Gastroesophageal sphincter (tissue), 3 donors: ENCODE results near the gene ALPL.

Source experiments
- EP300 ChIP-seq: sonication (generic); formaldehyde crosslinking; IDR thresholded peaks from one replicate; pipeline ENCODE4 v1.6.1; 2017; ENCODE audit warnings: antibody characterized with exemption, mild to moderate bottlenecking
- POLR2A ChIP-seq, 2 donors: fragments of 450-650 bp; IDR thresholded peaks; one replicate each; pipeline ENCODE4 v1.6.1; 2017; ENCODE audit warnings: antibody characterized with exemption in 2 of 2, mild to moderate bottlenecking in 2 of 2, moderate library complexity in 1 of 2
- TF ChIP-seq, protein P1 (sequence below), 4 experiments: fragments of 200-600 bp in 2 of 4; fragments of 450-650 bp in 2 of 4; sonication (generic) in 1 of 4; IDR thresholded peaks; one replicate each; pipeline ENCODE4 v1.5.1; 2017 to 2019; ENCODE audit warnings: antibody characterized with exemption in 4 of 4, mild to moderate bottlenecking in 2 of 4, moderate library complexity in 2 of 4

DNA sequence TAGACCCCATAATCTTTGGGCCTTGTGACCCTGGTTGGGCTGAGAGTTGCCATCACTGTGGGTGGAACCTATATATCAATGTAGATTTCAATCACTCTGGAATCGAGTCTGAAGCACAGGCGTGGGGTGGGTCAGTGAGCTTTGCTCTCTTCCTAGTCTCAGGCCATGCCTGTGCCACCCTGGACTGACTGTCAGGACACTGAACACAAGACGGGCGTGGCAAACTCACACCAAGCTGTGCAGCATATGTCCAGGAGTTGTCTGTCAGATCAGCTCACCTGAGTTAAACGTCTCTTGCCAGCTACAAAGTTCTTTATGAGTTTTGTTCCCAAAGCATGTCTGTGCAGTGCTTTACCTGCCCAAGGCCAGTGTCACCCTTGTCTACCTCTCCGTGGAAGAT lies 30.9 kb upstream of the ALPL start:
- no peak for TF ChIP-seq EP300
- TF ChIP-seq, protein P1, sequence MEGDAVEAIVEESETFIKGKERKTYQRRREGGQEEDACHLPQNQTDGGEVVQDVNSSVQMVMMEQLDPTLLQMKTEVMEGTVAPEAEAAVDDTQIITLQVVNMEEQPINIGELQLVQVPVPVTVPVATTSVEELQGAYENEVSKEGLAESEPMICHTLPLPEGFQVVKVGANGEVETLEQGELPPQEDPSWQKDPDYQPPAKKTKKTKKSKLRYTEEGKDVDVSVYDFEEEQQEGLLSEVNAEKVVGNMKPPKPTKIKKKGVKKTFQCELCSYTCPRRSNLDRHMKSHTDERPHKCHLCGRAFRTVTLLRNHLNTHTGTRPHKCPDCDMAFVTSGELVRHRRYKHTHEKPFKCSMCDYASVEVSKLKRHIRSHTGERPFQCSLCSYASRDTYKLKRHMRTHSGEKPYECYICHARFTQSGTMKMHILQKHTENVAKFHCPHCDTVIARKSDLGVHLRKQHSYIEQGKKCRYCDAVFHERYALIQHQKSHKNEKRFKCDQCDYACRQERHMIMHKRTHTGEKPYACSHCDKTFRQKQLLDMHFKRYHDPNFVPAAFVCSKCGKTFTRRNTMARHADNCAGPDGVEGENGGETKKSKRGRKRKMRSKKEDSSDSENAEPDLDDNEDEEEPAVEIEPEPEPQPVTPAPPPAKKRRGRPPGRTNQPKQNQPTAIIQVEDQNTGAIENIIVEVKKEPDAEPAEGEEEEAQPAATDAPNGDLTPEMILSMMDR (IDR thresholded peaks at IDR 0.05), result no peak
- no peak for TF ChIP-seq POLR2A (IDR thresholded peaks at IDR 0.05)
